IgD-negative memory B cell (primary cell): ENCODE data around the gene IFI27. TPM values are rescaled to one million over a fixed set of nuclear protein-coding genes. Genes with fewer than 3 reads are reported as not detected.
A peak's percentile ranks its signal among the peaks of the same experiment; 100 is the strongest.
"Not testable (repeated sequence)": the region's sequence is repeated elsewhere in the genome, so short reads cannot be mapped to it uniquely, and the experiment has no call there.

Source experiments
- H3K27ac Mint-ChIP-seq, 3 donors: one replicate each; pipeline ENCODE4 v1.8.0; 2020 to 2022; ENCODE audit warnings: mild to moderate bottlenecking in 3 of 3, mixed read lengths in 3 of 3, moderate library complexity in 1 of 3
- H3K27me3 Mint-ChIP-seq: one replicate; pipeline ENCODE4 v1.8.0; 2021; ENCODE audit warnings: mixed read lengths
- H3K36me3 Mint-ChIP-seq: one replicate; pipeline ENCODE4 v1.8.0; 2020; ENCODE audit warnings: mild to moderate bottlenecking, mixed read lengths
- H3K4me1 Mint-ChIP-seq, 3 donors: one replicate each; pipeline ENCODE4 v1.8.0; 2020 to 2022; ENCODE audit warnings: mixed read lengths in 3 of 3, mild to moderate bottlenecking in 1 of 3
- H3K4me3 Mint-ChIP-seq, 4 donors: one replicate each; pipeline ENCODE4 v1.8.0; 2020 to 2022; ENCODE audit warnings: mild to moderate bottlenecking in 4 of 4, mixed read lengths in 4 of 4, moderate library complexity in 3 of 4
- H3K9me3 Mint-ChIP-seq, 3 donors: one replicate each; pipeline ENCODE4 v1.8.0; 2020 to 2021; ENCODE audit warnings: mixed read lengths in 3 of 3, mild to moderate bottlenecking in 1 of 3
- polyA plus RNA-seq: library from polyadenylated mRNA; unstranded; fragments of 300-500 nt; fragmentation: Illumina TruSeq; gene quantifications from one replicate; pipeline ENCODE4 v1.2.3, GENCODE V29; 2021

IFI27 gene
- not detected for polyA plus RNA-seq

DNA sequence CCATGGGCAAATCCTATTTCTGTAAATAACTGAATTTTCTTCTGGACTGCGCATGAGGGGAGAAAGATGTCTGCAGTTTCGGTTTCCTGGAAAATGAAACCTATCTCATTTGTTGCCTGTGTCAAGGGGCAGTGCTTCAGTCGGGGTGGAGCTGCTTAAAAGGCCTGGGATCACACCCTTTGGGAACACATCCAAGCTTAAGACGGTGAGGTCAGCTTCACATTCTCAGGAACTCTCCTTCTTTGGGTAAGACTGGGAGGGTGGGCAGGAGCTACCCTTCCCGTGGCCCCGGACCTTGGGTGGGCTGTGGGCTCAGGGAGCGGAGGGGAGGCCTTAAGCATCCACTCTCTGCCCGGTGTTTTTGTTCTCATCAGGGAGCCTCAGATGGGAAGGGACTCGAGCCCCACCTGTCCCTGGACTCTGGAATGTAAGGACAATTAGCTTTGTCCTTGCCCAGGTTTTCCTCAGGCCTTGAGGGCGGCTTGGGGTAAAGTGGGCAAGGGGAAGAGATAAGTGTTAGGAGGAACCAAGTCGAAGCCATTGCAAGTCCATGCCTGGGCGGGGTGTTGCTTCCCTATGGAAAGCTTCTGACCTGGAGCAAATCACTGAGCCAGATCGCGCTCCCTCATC, at the start of gene IFI27:
TSS of gene IFI27 (plus strand) at position 185 of the 630 bp plus-strand sequence.
- Mint-ChIP-seq H3K27ac (no peak within 1 kb of the TSS), H3K27me3 (peaks cover 4% of the 10 kb centered on the region), H3K4me1 (no peaks in the 10 kb centered on the region), H3K9me3 (no peaks in the 10 kb centered on the region), H3K36me3 (no peaks in the 10 kb centered on the region), H3K4me3 (no peak within 1 kb of the TSS)

DNA sequence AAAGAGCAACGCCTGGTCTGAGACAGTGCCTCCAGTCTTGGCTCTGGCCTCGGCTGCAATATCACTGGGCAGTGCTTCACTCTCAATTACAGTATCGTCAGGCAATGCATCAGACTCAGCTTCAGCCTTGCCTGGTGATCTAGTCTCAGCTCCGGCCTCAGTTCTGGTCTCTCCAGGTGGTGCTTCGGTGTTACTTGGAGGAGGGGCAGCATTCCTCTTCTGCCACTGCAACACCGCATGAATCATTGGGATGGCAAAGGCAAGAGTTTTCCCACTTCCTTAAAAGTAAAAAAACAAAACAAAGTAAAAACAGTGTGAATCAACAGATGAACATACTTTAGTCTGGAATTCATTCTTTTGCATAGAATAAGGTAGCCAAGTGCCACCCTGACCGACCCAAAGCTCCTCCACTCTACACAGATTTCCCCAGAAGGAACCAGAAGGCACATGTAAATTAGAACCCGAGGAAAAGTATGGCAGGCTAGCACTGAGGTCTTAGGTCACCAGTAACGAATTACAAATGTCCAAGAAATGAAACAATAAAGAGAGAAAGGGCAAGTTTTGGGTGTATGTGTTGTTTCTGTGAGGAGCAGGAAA, 48.1 kb upstream of the IFI27 start:
- no peak overlapping the region for H3K4me3 Mint-ChIP-seq
- peaks cover 0 to 2% (median 0%) of the 10 kb centered on the region in 3 donors for H3K9me3 Mint-ChIP-seq
- H3K4me1 Mint-ChIP-seq: peaks cover 24 to 31% (median 30%) of the 10 kb centered on the region in 3 donors
- H3K27ac Mint-ChIP-seq: peak overlapping the region in 1 of 3 donors; percentile 77
- peaks cover 4% of the 10 kb centered on the region for H3K36me3 Mint-ChIP-seq
- H3K27me3 Mint-ChIP-seq: no peaks in the 10 kb centered on the region

DNA sequence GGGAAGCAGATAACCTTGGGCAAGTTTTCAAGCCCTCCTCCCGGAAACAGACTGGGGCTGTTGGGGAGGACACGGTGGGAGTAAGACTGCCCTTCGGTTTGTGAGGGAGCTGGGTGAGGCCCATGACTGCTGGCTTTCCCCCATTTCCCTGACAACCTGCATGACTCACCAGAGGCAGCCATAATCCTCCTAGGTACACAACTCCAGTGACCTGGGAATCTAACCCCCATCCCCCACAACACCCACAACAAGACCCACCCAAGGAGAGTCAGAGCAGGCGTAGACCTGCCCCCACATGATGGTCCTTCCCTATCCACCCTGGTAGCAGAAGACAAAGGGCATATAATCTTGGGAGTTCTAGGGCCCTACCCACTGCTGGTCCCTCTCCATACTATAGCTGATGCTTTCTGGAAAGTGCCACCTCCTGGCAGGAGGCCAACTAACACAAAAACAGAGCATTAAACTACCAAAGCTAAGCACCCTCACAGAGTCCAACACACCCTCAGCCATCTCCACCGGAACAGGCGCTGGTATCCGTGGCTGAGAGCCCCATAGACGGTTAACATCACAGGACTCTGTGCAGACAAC, 44.4 kb upstream of the IFI27 start:
- peaks cover 38 to 58% (median 50%) of the 10 kb centered on the region in 3 donors for H3K4me1 Mint-ChIP-seq
- no peak overlapping the region for H3K4me3 Mint-ChIP-seq
- peaks cover 2 to 18% (median 9%) of the 10 kb centered on the region in 3 donors for H3K9me3 Mint-ChIP-seq
- H3K36me3 Mint-ChIP-seq: peaks cover 16% of the 10 kb centered on the region
- no peaks in the 10 kb centered on the region for H3K27me3 Mint-ChIP-seq
- peak overlapping the region; percentile 35 to 74 (median 55) for H3K27ac Mint-ChIP-seq

DNA sequence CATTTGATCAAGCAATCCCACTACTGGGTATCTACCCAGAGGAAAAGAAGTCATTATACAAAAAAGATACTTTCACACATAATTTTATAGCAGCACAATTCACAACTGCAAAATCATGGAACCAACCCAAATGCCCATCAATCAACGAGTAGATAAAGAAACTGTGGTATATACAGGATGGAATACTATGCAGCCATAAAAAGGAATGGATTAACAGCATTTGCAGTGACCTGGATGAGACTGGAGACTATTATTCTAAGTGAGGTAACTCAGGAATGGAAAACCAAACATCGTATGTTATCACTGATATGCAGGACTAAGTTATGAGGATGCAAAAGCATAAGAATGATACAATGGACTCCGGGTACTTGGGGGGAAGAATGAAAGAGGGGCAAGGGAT, 38.5 kb upstream of the IFI27 start:
- peak overlapping the region in 1 of 4 donors; percentile 71 for H3K4me3 Mint-ChIP-seq
- H3K27ac Mint-ChIP-seq, H3K27me3 Mint-ChIP-seq: not testable (repeated sequence)
- H3K4me1 Mint-ChIP-seq: peaks cover 37 to 61% (median 45%) of the 10 kb centered on the region in 3 donors
- H3K9me3 Mint-ChIP-seq: peaks cover 7 to 32% (median 28%) of the 10 kb centered on the region in 3 donors
- H3K36me3 Mint-ChIP-seq: peaks cover 36% of the 10 kb centered on the region

DNA sequence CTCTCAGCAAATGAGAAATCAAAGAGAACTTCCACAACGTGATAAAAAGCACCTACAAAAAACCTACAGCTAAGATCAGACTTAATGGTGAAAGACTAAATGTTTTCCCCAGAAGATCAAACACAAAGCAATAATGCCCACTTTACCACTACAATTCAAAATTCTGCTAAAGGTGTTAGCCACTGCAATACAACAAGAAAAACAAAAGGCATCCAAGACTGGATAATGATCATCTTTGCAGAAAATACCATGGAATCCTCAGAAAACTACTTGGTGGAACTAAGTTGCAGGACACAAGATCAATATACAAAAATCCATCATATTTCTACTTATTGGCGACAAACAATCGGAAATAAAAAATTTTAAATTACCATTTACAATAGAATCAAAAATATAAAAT, 36.0 kb upstream of the IFI27 start:
- H3K4me1 Mint-ChIP-seq: peaks cover 39 to 58% (median 48%) of the 10 kb centered on the region in 3 donors
- peaks cover 6 to 24% (median 21%) of the 10 kb centered on the region in 3 donors for H3K9me3 Mint-ChIP-seq
- H3K27me3 Mint-ChIP-seq: no peaks in the 10 kb centered on the region
- no peak overlapping the region for H3K27ac Mint-ChIP-seq
- H3K36me3 Mint-ChIP-seq: peaks cover 36% of the 10 kb centered on the region
- peak overlapping the region in 2 of 4 donors; percentile 12 to 79 for H3K4me3 Mint-ChIP-seq

DNA sequence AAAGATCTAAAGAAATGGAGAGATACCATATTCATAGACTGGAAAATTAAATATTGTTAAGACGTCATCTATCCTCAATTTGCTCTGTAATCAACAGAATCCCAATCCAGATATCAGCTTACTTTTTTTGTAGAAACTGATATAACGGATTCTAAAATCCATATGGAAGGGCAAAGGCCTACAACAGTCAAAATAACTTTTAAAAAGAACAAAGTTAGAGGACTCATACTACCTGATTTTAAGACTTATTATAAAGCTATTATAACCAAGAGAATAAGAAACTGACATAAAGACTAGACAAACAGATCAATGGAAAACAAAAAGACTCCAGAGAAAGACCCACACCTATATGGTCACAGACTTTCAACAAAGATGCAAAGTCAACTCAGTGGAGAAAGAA, 35.5 kb upstream of the IFI27 start:
- peaks cover 37% of the 10 kb centered on the region for H3K36me3 Mint-ChIP-seq
- no peak overlapping the region for H3K27ac Mint-ChIP-seq
- peak overlapping the region in 3 of 4 donors; percentile 34 to 84 (median 48) for H3K4me3 Mint-ChIP-seq
- peaks cover 6 to 24% (median 19%) of the 10 kb centered on the region in 3 donors for H3K9me3 Mint-ChIP-seq
- H3K4me1 Mint-ChIP-seq: peaks cover 43 to 59% (median 51%) of the 10 kb centered on the region in 3 donors
- H3K27me3 Mint-ChIP-seq: no peaks in the 10 kb centered on the region

DNA sequence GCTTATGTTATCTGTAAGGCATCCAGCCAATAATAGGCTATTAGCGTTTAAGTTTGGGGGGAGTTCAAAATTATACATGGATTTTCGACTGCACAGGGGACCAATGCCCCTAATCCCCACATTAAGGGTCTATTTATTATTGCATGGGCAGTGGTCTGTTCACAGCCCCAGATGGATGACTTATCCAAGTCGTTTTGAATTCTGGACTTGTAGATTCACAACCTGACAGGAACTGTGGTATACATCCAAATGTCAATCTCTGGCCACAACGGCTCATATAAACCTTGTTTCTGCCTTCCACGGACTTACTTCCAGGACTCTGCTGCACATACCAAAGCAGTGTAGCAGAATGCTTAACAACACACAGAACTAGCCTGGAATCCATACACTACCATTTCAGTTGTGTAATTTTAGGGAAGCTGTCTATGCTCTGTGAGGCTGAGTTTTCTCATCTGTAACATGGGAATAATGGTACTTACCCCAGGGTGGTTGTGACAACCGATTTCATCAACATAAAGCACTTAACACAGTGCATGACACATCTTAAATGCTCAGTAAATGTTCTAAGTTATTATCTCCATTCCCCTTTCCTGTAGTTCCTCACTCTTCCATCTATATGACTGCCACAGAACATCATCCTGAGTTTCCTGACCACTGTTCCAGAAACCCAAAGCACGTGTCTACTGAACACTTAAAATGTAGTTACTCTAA, 33.3 kb upstream of the IFI27 start:
- Mint-ChIP-seq H3K27ac (no peak overlapping the region), H3K27me3 (no peaks in the 10 kb centered on the region), H3K9me3 (peaks cover 4 to 15% (median 9%) of the 10 kb centered on the region in 3 donors), H3K36me3 (peaks cover 30% of the 10 kb centered on the region), H3K4me1 (peaks cover 40 to 48% (median 47%) of the 10 kb centered on the region in 3 donors), H3K4me3 (peak overlapping the region; percentile 38 to 99 (median 83))

DNA sequence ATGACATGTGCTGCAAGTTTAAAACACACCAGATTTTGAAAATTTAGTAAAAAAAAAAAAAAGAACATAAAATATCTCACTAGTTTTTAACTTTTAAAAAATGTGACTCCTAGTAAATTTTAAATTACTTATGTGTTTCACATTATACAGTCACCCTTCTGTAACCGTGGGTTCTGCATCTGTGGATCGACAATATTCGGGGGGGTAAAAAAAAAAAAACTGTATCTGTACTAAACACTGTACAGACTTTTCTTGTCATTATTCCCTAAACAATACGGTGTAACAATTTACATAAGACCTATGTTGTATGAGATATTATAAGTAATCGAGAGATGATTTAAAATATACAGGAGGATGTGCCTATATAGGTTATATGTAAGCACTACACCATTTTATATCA, 32.7 kb upstream of the IFI27 start:
- H3K9me3 Mint-ChIP-seq: peaks cover 3 to 13% (median 8%) of the 10 kb centered on the region in 3 donors
- H3K36me3 Mint-ChIP-seq: peaks cover 29% of the 10 kb centered on the region
- H3K27ac Mint-ChIP-seq: peak overlapping the region in 1 of 3 donors; percentile 66
- no peaks in the 10 kb centered on the region for H3K27me3 Mint-ChIP-seq
- peaks cover 41 to 48% (median 45%) of the 10 kb centered on the region in 3 donors for H3K4me1 Mint-ChIP-seq
- H3K4me3 Mint-ChIP-seq: peak overlapping the region; percentile 98 to 99 (median 99)

DNA sequence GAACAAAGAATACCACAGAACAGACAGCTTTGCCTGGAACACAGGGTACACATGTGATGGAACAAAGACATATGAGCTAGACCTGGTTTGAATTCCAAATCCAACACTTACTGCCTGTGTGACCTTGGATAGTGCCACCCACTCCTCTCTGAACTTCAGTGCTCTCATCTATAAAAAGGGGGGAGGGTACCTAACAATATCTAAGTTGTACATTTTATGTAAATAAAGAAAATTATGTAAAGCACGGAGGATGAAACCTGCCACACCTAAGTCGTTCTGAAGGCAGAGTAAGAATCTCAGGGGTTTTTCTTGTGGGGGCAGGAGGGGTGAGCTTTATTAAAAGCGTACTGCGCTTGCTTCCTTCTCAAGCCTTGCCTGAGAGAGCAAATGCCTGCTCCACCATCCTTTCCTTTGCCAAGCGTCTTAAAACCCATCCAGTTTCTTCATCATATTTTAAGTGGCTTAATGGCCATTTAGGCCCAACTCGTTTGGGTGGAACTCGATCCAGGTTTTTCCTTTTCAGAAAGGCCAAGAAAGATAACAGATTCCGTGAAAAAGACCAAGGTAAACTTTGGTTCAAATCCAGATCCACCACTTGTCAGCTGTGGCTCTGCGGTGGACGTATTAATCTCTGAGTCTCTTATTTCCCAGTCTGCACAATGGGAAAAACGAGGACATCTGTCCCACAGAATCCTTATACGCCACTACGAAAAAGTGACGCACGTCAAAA, 30.5 kb upstream of the IFI27 start:
- Mint-ChIP-seq H3K36me3 (peaks cover 21% of the 10 kb centered on the region), H3K27ac (peak overlapping the region; percentile 88 to 100 (median 98)), H3K9me3 (peaks cover 0 to 5% (median 3%) of the 10 kb centered on the region in 3 donors), H3K4me1 (peaks cover 37 to 42% (median 39%) of the 10 kb centered on the region in 3 donors), H3K4me3 (peak overlapping the region; percentile 98 to 99 (median 99)), H3K27me3 (no peaks in the 10 kb centered on the region)

DNA sequence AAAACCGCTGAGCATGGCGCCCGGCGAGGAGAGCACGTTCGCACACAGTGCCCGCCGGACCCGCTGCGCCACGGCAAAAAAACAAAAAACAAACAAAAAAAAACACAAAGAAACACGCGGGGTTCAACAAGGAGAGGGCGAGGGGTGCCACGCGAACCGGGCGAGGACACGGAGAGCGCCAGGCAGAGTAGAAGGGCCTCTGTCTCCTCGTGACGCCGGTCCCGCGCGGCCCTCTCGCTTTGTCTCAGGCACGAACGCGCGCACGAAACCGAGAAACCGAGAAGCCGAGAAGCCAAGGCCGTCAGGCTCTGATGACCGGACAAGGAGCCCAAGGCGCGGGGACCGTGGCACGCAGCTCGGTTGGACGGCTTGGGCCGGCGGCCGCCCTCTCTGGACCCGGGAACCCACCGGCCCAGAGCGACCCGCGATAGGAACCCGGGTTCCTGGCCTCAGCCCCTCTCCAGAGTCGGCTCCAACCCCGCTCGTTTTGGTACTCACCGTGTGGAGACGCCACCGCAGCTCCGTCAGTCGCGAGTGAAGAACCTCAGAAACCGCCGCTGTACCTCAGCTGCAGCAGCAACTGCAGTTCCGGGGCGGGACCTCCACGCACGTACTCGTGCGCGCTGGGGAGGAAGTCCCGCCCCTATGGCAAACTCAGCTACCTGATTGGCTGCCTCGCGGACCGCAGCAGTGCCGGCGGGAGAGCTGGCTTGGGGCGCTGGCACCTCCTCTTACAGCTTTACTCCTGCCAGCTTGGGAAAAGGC, 29.7 kb upstream of the IFI27 start, which contains the start of the genes DDX24 and IFI27L1:
TSS of gene DDX24 (minus strand) at position 582 of the 765 bp plus-strand sequence. CDS start 1,460 bp downstream, outside the sequence.
TSS of gene IFI27L1 (plus strand) at position 690 of the 765 bp plus-strand sequence. CDS start 15,628 bp downstream, outside the sequence.
- peaks cover 15% of the 10 kb centered on the region for H3K36me3 Mint-ChIP-seq
- H3K9me3 Mint-ChIP-seq: no peaks in the 10 kb centered on the region
- H3K27me3 Mint-ChIP-seq: no peaks in the 10 kb centered on the region
- H3K4me3 Mint-ChIP-seq: peak within 1 kb of the TSS; percentile 98 to 99 (median 99)
- H3K4me1 Mint-ChIP-seq: peaks cover 31 to 36% (median 31%) of the 10 kb centered on the region in 3 donors
- H3K27ac Mint-ChIP-seq: peak within 1 kb of the TSS; percentile 88 to 100 (median 98)

DNA sequence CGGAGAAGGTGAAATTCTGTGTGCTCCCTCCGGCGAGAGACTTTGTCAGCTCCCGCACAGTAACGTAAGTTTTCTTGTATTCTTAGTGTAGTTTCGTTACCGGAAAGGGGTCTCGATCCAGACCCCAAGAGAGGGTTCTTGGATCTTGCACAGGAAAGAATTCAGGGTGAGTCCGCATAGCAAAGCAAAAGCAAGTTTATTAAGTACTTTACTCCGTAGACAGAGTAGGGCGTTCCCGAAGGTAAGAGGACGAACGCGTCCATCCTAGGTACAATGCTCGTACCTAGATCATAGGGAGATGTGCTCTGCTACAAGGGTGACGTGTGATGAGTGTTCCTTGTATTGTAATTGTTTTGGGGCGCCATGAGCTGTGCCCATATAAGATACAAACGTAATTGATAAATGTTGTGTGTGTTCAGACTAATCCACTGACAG, 29.1 kb upstream of the IFI27 start:
- no peaks in the 10 kb centered on the region for H3K27me3 Mint-ChIP-seq
- peaks cover 0 to 2% (median 0%) of the 10 kb centered on the region in 3 donors for H3K9me3 Mint-ChIP-seq
- H3K4me3 Mint-ChIP-seq: peak overlapping the region; percentile 98 to 99 (median 99)
- peaks cover 31 to 36% (median 31%) of the 10 kb centered on the region in 3 donors for H3K4me1 Mint-ChIP-seq
- H3K27ac Mint-ChIP-seq: peak overlapping the region; percentile 88 to 100 (median 98)
- peaks cover 12% of the 10 kb centered on the region for H3K36me3 Mint-ChIP-seq

DNA sequence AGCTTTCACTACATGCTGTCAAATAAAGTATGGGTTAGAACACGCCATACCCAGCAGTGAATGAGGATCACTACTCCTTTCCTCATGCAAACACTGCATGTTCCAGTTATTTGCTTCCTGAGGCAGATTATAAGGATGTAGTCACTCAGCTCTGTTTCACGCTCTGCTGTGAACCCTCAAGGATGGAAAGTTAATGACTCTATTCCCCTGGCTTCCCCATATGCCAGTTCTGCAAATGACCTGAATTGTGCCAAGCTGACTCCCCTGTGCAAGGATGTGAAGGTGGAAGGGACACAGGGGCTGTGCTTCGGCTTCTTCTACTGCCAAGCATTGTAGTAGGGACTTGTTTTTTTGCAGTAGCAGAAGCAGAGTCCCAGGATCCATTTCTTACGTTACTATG, 22.6 kb upstream of the IFI27 start:
- no peak overlapping the region for H3K27ac Mint-ChIP-seq
- peaks cover 0 to 2% (median 0%) of the 10 kb centered on the region in 3 donors for H3K9me3 Mint-ChIP-seq
- H3K4me1 Mint-ChIP-seq: no peaks in the 10 kb centered on the region
- H3K27me3 Mint-ChIP-seq: no peaks in the 10 kb centered on the region
- H3K4me3 Mint-ChIP-seq: no peak overlapping the region
- H3K36me3 Mint-ChIP-seq: no peaks in the 10 kb centered on the region

DNA sequence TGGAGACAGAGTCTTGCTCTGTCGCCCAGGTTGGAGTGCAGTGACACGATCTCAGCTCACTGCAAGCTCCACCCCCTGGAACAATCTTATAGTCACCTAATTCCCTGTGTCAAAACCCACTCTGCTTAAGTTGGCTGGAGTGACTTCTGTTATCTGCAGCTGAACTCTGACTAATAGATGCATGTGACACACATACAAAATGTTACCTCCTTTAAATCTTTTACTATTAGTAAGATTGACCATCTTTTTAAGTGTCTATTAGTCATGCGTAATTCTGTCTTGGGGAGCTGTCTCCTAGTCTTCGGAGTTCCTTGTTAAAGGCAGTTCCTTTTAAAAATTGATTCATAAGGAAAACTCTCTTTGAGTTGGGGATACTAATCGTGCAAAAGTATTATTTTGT, 22.0 kb upstream of the IFI27 start:
- Mint-ChIP-seq H3K4me3 (no peak overlapping the region), H3K27me3 (no peaks in the 10 kb centered on the region), H3K36me3 (no peaks in the 10 kb centered on the region), H3K27ac (no peak overlapping the region), H3K4me1 (no peaks in the 10 kb centered on the region), H3K9me3 (peaks cover 0 to 2% (median 0%) of the 10 kb centered on the region in 3 donors)
